GM19025 (cell line): ENCODE data around the gene PRKCQ.
A peak's percentile ranks its signal among the peaks of the same experiment; 100 is the strongest.
"Not testable (repeated sequence)": the region's sequence is repeated elsewhere in the genome, so short reads cannot be mapped to it uniquely, and the experiment has no call there.

Source experiments
- ATAC-seq: cut with Tn5 transposase; IDR thresholded peaks from one replicate; pipeline ENCODE4 v1.9.1; 2021; ENCODE audit warnings: mild to moderate bottlenecking, low read depth, moderate library complexity; ENCODE audit not compliant: unreplicated experiment

Gene PRKCQ

DNA sequence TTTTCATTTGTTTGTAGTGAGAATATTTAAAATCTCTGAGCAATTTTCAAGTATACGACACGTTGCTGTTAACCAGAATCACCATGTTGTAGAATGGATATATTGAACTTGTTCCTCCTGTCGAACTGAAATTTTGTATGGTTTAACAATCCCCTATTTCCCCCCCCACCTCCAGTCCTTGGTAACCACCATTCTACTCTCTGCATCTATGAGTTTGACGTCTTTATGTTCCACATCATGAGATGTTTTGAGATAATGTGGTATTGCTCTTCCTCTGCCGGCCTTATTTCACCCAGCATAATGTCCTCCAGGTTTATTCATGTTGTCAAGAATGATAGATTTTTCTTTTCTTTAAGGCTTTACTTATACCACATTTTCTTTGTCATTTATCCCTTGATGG is 17.4 kb upstream of the PRKCQ start:
- ATAC-seq: no peak

DNA sequence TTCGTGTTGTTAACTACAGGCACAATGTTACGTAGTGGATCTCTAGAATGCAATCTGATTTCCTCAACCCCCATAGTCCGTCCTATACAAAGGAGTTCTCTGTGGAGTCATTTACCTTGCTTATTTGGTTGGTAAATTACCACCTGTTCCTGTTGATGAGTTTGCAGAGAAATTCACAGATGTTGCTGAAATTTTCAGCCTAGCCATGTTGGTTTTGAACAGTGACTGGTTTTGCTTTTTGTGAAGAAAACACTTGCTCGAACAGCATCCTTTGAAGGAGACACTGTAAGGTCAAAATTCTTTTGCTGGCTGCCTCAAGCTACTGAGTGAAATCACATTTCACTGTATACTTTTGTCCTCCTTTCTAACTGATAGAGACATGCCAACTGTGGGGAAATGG is 15.4 kb upstream of the PRKCQ start:
- no peak for ATAC-seq

DNA sequence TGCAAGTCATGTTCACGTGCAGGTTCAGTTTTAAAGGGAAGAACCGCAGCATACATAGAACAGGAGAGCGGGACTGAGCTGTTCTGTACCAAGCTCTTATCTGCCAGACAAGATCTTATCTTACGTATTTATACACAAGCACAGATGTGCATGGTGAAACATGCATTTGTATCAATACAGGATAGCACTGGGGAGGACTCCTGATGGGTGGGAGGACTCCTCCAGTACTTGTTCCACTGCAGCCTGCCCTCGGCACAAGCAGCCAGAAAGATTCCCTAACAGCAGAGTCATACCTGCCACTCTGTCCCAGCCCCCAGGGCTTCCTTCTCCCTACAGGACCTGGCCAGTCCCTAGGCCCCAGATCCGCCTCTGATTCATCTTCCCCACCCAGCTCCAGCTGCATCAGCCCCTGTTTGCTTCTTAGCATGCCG is 13.2 kb upstream of the PRKCQ start:
- no peak for ATAC-seq

GRCh38 chr10:6592080-6592479 is 12.0 kb upstream of the PRKCQ start:
- ATAC-seq: no peak

- no peak for ATAC-seq
Measured at GRCh38 chr10:6591668-6592067, 11.6 kb upstream of the PRKCQ start.

- ATAC-seq: no peak
Measured at GRCh38 chr10:6590100-6590499, 10.0 kb upstream of the PRKCQ start.

GRCh38 chr10:6589287-6590094 is 9.4 kb upstream of the PRKCQ start:
- ATAC-seq: no peak

GRCh38 chr10:6588845-6589244 is 8.8 kb upstream of the PRKCQ start:
- no peak for ATAC-seq

DNA sequence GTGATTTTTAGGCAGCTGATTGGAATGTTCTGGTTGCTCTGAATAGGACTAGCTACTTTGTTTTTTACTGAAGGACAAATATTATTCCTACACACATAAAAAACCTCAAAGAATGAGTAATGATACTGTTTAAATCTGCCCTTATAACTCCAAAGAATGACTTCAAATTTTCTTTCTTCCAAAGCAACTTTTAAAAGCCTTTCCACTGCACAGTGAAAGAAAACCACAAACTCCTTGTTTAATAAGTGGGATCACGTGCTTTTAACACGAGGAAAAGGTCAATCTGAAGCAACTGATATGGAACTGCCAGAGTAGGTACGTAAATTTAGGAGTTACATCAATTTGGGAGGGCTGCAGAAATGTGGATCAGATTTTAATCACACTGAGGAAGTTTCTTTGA is 8.0 kb upstream of the PRKCQ start:
- no peak for ATAC-seq

GRCh38 chr10:6586501-6586900 is 6.4 kb upstream of the PRKCQ start:
- ATAC-seq: no peak

- no peak for ATAC-seq
Measured at GRCh38 chr10:6583447-6583846, 3.4 kb upstream of the PRKCQ start.

GRCh38 chr10:6582913-6583312 is 2.8 kb upstream of the PRKCQ start:
- not testable (repeated sequence) for ATAC-seq

DNA sequence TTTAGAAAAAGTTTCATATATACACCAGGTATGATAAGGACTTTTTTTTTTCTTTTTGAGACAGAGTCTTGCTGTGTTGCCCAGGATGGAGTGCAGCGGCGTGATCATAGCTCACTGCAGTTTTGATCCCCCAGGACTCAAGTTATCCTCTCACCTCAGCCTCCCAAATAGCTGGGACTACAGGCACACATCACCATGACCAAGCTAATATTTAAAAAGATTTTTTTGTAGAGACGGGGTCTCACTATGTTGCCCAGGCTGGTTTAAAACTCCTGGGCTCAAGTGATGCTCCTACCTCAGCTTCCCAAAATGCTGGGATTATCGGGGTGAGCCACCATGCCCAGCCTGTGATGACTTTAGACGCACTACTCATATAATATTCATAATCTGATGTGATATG is 2.2 kb upstream of the PRKCQ start:
- no peak for ATAC-seq

DNA sequence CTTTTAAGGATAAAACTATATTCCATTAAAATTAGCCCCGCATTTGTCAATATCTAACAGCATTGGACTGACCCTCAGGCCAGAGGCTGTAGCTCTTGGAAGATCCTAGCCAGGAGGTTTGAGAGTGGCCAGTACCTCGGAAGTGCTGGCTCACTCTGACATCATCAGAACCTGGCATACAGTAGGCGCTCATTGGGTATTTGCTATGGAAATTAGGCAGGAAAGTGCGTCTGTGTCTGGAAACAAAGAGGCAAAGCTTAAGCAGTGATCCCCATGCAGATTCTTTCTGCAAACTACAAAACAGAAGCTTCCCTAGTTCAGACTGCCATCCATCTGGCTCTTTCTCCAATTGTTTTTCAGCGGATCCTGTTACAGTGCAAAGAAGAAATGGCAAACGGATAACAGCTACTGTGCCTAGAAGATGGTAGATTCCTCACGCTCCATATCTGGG is 1.7 kb upstream of the PRKCQ start:
- ATAC-seq: no peak

GRCh38 chr10:6581223-6581622 is 1.1 kb upstream of the PRKCQ start:
- not testable (repeated sequence) for ATAC-seq

DNA sequence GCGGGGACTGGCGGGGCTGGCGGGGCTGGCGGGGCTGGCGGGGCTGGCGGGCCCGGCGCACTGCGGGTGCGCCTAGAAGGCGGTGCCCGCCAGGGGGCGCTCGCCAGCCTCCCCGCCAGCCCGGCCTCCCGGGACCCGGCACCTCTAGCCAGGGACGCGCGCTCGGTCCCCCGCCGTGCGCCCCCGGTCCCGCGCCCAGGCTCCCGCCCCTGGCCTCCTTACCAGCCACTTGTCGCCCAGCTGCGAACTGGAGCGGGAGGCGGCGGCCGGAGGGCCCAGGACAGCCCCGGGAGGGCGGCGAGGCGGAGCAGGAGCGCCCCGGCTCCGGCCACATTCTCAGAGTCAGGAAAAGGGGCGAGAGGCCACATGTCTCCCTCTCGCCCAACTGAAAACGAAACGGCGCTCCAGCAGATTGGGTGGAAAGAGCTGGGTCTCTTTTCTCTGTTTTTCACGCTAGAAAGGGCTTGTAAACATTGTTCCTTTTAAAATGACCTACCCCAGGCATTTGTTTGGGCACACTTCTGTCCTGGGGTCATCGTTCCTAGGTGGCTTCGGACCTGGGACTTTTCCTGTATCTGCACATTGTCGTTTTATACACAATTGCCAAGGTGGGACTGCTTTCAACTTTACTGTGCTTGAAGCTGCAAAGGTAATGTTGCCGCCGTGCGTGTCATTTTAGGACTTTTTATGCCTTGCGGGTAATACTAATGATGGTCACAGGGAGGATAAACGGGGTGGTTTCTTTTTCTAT is 378 bp upstream of the PRKCQ start:
- ATAC-seq: peak; percentile 89

GRCh38 chr10:6579183-6579903 is 733 bp downstream of the PRKCQ start:
- no peak for ATAC-seq

- ATAC-seq: no peak
Measured at GRCh38 chr10:6578795-6579182, 1.3 kb downstream of the PRKCQ start.

- no peak for ATAC-seq
Measured at GRCh38 chr10:6578251-6578771, 1.8 kb downstream of the PRKCQ start.

DNA sequence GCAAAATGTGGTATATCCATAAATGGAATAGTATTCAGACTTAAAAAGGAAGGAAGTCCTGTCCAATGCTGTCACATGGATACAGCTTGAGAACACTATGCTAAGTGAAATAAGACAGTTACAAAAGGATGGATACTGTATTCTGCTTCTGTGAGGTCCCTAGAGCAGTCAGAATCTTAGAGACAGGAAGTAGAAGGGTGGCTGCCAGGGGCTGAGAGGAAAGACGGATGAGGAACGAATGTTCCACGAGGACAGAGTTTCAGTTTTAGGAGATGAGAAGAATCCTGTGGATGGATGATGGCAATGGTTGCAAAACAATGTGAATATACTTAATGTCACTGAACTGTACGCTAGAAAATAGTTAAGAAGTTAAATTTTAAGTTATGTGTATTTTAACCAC is 3.8 kb downstream of the PRKCQ start:
- ATAC-seq: no peak

DNA sequence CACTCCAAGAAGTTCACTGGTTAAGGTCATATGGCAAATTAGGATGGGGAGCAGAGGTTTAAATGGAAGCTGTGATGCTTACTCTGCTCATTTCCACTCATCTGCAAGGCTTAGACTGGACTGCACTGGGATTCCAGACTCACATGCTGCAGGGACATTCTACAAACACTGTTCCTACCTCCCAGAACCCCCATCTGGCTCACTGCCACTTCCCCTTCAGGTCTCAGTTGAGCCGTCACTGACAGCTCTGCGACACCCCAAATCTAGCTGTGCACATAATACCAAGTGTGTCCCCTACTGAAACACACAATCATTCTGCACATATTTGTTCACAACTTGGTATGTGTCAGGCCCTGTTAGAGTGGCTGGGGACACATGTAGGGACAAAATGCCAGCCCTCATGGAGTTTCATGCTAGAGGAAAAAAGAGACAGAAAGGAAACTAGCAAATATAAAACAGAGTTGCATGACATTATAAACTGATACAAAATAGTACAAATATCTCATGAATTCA is 5.4 kb downstream of the PRKCQ start:
- no peak for ATAC-seq
